Neural cell (in vitro differentiated cells): ENCODE measurements around the gene COL20A1.

Experiments
- CTCF ChIP-seq: fragments of 450-650 bp; IDR thresholded peaks from 2 replicates; pipeline ENCODE4 v1.5.1; 2014; ENCODE audit warnings: antibody characterized with exemption, mild to moderate bottlenecking, moderate library complexity; ENCODE audit not compliant: poor library complexity, severe bottlenecking
- EP300 ChIP-seq: fragments of 450-650 bp; conservative IDR thresholded peaks from 2 replicates; pipeline ENCODE4 v1.6.1; 2014; ENCODE audit warnings: antibody characterized with exemption, mild to moderate bottlenecking, moderate library complexity; ENCODE audit not compliant: poor library complexity, severe bottlenecking
- POLR2AphosphoS5 ChIP-seq: IDR thresholded peaks from 2 replicates; pipeline ENCODE4 v1.6.1; 2012
- RAD21 ChIP-seq: fragments of 450-650 bp; conservative IDR thresholded peaks from 2 replicates; pipeline ENCODE4 v1.6.1; 2014; ENCODE audit warnings: antibody characterized with exemption, mild to moderate bottlenecking, moderate library complexity
- SMC3 ChIP-seq: fragments of 450-650 bp; conservative IDR thresholded peaks from 2 replicates; pipeline ENCODE4 v1.6.1; 2014; ENCODE audit warnings: antibody characterized with exemption, mild to moderate bottlenecking, moderate library complexity; ENCODE audit not compliant: poor library complexity
- TAF1 ChIP-seq: IDR thresholded peaks from 2 replicates; pipeline ENCODE4 v1.6.1; 2012; ENCODE audit warnings: low read depth

- no peak for TF ChIP-seq EP300
- no peak for TF ChIP-seq CTCF
- TF ChIP-seq POLR2AphosphoS5: no peak
- TF ChIP-seq RAD21: no peak
- TF ChIP-seq TAF1: no peak
- TF ChIP-seq SMC3: no peak
Observed at GRCh38 chr20:63253438-63254231, 39.4 kb upstream of the COL20A1 start.
